Measurements from ENCODE around the gene EGF. TPM values are rescaled to one million over a fixed set of nuclear protein-coding genes. Genes with fewer than 3 reads are reported as not detected.

Gene EGF
- total RNA-seq, 1 experiment from 2014 or later: 0.63 TPM

DNA sequence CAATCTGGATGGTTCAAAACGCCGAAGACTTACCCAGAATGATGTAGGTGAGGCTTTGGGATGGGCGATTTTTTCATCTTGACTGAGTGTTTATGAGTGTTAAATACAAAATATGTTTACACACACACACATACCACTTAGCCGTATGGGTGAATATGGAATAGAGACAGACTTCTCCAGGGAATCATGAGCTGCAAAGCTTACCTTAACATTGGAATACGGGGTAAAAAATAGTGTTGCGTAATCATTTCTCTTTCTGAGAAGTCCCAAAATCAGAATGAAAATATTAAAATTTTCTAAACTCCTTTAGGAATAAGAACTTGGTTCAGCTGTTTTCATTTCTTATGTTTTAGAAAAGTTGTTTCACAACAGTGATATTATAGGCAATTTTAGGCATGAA, 63.5 kb downstream of the EGF start:
- Histone ChIP-seq H3K36me3 (no peaks in the 10 kb centered on the region), H3K9me3 (no peaks in the 10 kb centered on the region), H3K27me3 (no peaks in the 10 kb centered on the region), H3K4me3 (no peak overlapping the region)
- DNase-seq: no peak

GRCh38 chr4:109977854-109978501, 65.3 kb downstream of the EGF start:
- H3K27me3 ChIP-seq: no peaks in the 10 kb centered on the region
- H3K4me3 ChIP-seq: no peak overlapping the region
- no peaks in the 10 kb centered on the region for H3K9me3 ChIP-seq
- H3K36me3 ChIP-seq: no peaks in the 10 kb centered on the region
- DNase-seq: no peak

DNA sequence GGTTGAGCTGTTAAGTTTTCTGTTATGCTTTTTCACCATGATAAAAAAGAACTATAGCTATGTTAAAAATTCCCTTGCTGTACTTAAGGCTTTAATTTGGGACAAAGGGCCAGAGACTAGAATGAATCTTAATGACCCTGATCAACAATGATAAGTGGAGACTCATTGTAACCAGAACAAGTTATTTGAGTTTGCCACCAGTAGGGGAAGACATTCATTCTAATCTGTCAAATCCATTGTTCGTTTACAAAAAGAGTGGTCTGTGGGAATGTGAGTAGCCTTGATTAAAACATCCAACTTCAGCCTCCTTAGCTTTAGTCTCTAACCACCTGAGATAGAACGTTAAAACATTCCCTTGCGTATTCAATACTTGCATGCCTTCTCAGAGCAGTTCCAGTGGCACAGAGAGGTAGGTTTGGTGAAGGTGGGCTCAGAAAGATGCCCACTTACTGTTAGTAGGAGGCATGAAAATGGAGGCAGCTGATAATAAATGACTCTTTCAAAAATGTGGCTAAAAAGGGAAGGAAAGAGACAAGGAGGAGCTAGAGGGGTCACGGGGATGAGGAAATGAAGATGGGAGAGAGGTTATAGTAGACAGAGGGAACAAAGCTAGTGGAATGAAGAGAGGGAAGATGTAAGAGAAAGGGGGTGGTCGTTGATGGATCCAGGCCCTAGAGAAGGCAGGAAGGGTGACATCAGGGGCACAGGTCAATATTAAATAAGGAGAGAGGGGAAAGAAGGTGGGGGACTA, 66.2 kb downstream of the EGF start:
- DNase-seq: no peak
- no peaks in the 10 kb centered on the region for H3K36me3 ChIP-seq
- H3K9me3 ChIP-seq: no peaks in the 10 kb centered on the region
- H3K4me3 ChIP-seq: no peak overlapping the region
- H3K27me3 ChIP-seq: no peaks in the 10 kb centered on the region

DNA sequence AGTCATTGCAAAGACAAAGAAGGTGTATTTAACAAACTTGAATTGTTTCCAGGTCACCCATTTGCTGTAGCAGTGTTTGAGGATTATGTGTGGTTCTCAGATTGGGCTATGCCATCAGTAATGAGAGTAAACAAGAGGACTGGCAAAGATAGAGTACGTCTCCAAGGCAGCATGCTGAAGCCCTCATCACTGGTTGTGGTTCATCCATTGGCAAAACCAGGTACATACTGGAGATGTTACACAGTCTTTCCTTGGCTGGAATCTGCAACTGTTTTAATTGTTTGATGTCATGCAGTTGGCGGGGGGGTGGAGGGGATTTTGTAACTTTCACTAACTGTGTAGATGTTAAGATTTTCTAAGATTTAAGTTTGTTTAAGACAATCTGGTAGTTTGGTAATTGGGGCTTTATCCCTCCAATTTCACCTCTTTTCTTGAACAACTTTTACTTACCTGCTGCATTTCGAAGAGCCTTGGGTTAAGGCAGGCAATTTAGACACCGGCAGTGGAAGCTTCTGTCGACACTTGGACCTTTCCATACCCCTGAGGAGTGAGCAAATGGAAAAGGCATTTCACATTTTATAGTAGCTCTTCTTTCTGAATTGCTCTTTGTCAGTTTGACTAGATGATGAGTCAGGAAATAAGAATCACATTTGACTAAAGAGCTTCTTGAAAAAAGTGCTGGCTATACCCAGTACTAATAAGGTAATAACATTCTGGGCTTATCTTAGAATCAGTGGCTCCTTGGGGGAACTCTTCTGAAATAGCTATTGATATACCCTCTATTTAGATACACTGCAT, 67.4 kb downstream of the EGF start:
- Histone ChIP-seq H3K27me3 (no peaks in the 10 kb centered on the region), H3K4me3 (no peak overlapping the region), H3K9me3 (no peaks in the 10 kb centered on the region), H3K36me3 (no peaks in the 10 kb centered on the region)
- DNase-seq: peak; percentile 5

- no peak for DNase-seq
- Histone ChIP-seq H3K36me3 (no peaks in the 10 kb centered on the region), H3K4me3 (no peak overlapping the region), H3K27me3 (no peaks in the 10 kb centered on the region), H3K9me3 (no peaks in the 10 kb centered on the region)
Measured at GRCh38 chr4:109981936-109982335, 69.3 kb downstream of the EGF start.

- Histone ChIP-seq H3K36me3 (no peaks in the 10 kb centered on the region), H3K27me3 (no peaks in the 10 kb centered on the region), H3K9me3 (no peaks in the 10 kb centered on the region), H3K4me3 (no peak overlapping the region)
- no peak for DNase-seq
Measured at GRCh38 chr4:109982521-109982920, 69.8 kb downstream of the EGF start.

DNA sequence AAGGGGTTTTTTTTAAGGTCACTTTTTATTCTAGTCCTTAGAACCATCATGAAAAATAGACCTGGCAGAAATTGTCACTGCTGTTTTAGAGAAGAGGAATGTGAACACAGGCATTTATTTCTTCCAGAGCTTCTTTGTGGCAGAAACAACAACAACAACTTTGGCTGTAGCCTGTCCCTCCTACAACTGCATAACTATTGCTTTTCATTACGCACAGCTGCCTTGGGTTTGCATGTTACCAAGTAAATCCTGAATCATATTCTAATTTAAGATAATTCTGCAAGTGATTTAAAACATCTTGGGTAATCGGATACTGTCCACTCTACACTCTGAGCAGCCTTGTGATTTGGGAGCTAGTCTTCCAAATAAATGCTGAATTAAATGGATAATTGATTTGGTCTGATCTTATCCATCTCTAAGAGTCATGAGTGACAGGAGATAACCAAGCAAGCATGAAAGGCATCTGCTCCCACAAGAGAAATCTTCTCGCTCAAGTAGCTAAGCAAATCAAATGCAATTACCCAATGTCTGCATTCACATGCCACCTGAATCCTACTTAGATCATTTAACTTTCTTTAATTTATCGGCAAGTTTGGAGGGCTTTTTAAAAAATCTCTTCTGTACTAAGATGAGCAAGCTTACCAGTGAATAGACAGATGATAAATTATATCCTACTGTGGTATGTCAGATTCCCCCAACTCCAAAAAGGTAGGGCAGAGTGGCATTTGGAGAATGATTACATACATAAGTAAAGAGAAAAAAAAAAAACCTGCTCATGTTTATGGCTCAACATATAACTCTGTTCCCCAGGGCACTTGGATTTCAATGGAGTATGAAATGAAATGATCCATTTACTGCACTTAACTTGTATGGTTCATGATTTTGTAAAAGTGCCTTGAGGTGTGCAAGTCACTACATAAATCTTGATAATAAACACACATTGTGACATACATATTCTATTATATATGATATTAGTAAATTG, 73.6 kb downstream of the EGF start:
- Histone ChIP-seq H3K36me3 (no peaks in the 10 kb centered on the region), H3K27me3 (no peaks in the 10 kb centered on the region), H3K9me3 (no peaks in the 10 kb centered on the region), H3K4me3 (no peak overlapping the region)
- DNase-seq: no peak

GRCh38 chr4:109989044-109989443, 76.4 kb downstream of the EGF start:
- no peaks in the 10 kb centered on the region for H3K27me3 ChIP-seq
- no peak for DNase-seq
- H3K36me3 ChIP-seq: no peaks in the 10 kb centered on the region
- H3K9me3 ChIP-seq: no peaks in the 10 kb centered on the region
- H3K4me3 ChIP-seq: no peak overlapping the region

DNA sequence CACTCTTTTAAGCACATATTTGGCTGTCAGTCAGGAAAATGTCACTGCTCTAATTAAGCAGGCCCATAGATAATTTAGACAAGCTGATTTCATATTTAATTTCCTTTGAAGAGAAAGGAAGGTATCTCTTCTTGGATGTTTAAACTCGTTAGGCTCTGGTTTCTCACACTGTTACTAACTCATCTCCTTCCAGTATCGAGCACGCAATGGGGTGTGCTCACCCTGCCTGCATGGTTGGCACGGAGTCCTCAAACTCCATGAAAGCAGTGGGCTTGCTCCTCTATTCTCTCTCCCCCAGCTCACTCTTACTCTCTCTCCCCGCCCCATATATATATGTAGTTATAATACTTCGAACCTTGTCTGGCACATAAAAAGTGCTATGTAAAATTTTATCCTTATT, 76.9 kb downstream of the EGF start:
- no peaks in the 10 kb centered on the region for H3K9me3 ChIP-seq
- no peak for DNase-seq
- no peak overlapping the region for H3K4me3 ChIP-seq
- no peaks in the 10 kb centered on the region for H3K36me3 ChIP-seq
- no peaks in the 10 kb centered on the region for H3K27me3 ChIP-seq

- DNase-seq: no peak
- H3K4me3 ChIP-seq: no peak overlapping the region
- H3K9me3 ChIP-seq: no peaks in the 10 kb centered on the region
- H3K27me3 ChIP-seq: no peaks in the 10 kb centered on the region
- H3K36me3 ChIP-seq: no peaks in the 10 kb centered on the region
Measured at GRCh38 chr4:109990261-109991257, 77.9 kb downstream of the EGF start.

- Histone ChIP-seq H3K27me3 (no peaks in the 10 kb centered on the region), H3K36me3 (no peaks in the 10 kb centered on the region), H3K4me3 (no peak overlapping the region), H3K9me3 (no peaks in the 10 kb centered on the region)
- DNase-seq: no peak
Measured at GRCh38 chr4:109993116-109993515, 80.4 kb downstream of the EGF start.

- DNase-seq: no peak
- no peak overlapping the region for H3K4me3 ChIP-seq
- no peaks in the 10 kb centered on the region for H3K36me3 ChIP-seq
Measured at GRCh38 chr4:109994415-109994827, 81.7 kb downstream of the EGF start.

DNA sequence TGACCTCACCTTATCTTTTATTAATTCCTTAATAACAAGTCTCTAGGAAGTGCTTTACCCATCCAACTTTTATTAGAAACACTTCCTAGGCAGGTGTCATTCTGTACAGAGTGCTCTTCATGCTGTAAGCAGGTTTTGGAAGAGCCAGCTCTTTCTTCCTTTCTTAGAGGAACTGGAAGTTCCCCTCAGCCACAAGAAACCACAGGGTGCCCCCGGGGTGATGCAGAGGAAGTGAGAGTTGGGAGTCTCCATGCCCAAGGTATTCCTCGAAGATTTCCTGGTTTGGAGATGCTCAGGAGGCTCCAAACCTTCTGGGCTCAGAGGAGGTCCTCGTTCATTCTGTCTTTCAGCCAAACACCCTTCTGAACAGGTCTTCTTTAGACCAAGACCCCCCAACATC, 83.8 kb downstream of the EGF start:
- peak; percentile 1 for DNase-seq
- H3K9me3 ChIP-seq: no peaks in the 10 kb centered on the region
- H3K4me3 ChIP-seq: no peak overlapping the region
- no peaks in the 10 kb centered on the region for H3K36me3 ChIP-seq
- H3K27me3 ChIP-seq: no peaks in the 10 kb centered on the region

More at GRCh38 chr4:109994415-109994827, 81.7 kb downstream of the EGF start:
- Histone ChIP-seq H3K9me3 (no peaks in the 10 kb centered on the region), H3K27me3 (no peaks in the 10 kb centered on the region)

- Histone ChIP-seq H3K36me3 (no peaks in the 10 kb centered on the region), H3K27me3 (no peaks in the 10 kb centered on the region), H3K4me3 (no peak overlapping the region), H3K9me3 (no peaks in the 10 kb centered on the region)
- no peak for DNase-seq
Measured at GRCh38 chr4:109998867-109999584, 86.3 kb downstream of the EGF start.

- Histone ChIP-seq H3K27me3 (no peaks in the 10 kb centered on the region), H3K4me3 (no peak overlapping the region), H3K36me3 (no peaks in the 10 kb centered on the region), H3K9me3 (no peaks in the 10 kb centered on the region)
- DNase-seq: peak; percentile 0
Measured at GRCh38 chr4:109999585-109999912, 86.9 kb downstream of the EGF start.
